ENCODE results near the gene KIFAP3.
A peak's percentile ranks its signal among the peaks of the same experiment; 100 is the strongest.
"Not testable (repeated sequence)": the region's sequence is repeated elsewhere in the genome, so short reads cannot be mapped to it uniquely, and the experiment has no call there.

KIFAP3 gene

GRCh38 chr1:170074250-170075157 lies at the start of gene KIFAP3:
KIFAP3 (minus strand) TSS chr1:170074695; CDS start chr1:170074467, 228 bp downstream.
- DNase-seq, result peak; percentile 94 to 99 (median 98)

- DNase-seq, result no peak
Measured at GRCh38 chr1:170122366-170122765, 47.9 kb upstream of the KIFAP3 start.

GRCh38 chr1:170114906-170115305 lies 40.4 kb upstream of the KIFAP3 start:
- DNase-seq, result no peak

- not testable (repeated sequence) for DNase-seq
Measured at GRCh38 chr1:170113140-170113539, 38.6 kb upstream of the KIFAP3 start.

- DNase-seq, result peak in 1 of 3 experiments; percentile 15
Measured at GRCh38 chr1:170097449-170097948, 23.0 kb upstream of the KIFAP3 start.

GRCh38 chr1:170096806-170097340 lies 22.4 kb upstream of the KIFAP3 start:
- no peak for DNase-seq

GRCh38 chr1:170095976-170096748 lies 21.7 kb upstream of the KIFAP3 start:
- DNase-seq, result no peak

- peak in 2 of 3 experiments; percentile 70 to 81 for DNase-seq
Measured at GRCh38 chr1:170094697-170095616, 20.5 kb upstream of the KIFAP3 start.

GRCh38 chr1:170086399-170087032 lies 12.0 kb upstream of the KIFAP3 start:
- no peak for DNase-seq

- DNase-seq, result no peak
Measured at GRCh38 chr1:170085091-170085490, 10.6 kb upstream of the KIFAP3 start.

- DNase-seq, result no peak
Measured at GRCh38 chr1:170078610-170079189, 4.2 kb upstream of the KIFAP3 start.

GRCh38 chr1:170077926-170078325 lies 3.4 kb upstream of the KIFAP3 start:
- DNase-seq, result no peak

- not testable (repeated sequence) for DNase-seq
Measured at GRCh38 chr1:170076952-170077351, 2.5 kb upstream of the KIFAP3 start.

- no peak for DNase-seq
Measured at GRCh38 chr1:170076199-170076598, 1.7 kb upstream of the KIFAP3 start.

- peak in 1 of 3 experiments; percentile 48 for DNase-seq
Measured at GRCh38 chr1:170075186-170075585, 691 bp upstream of the KIFAP3 start.

- DNase-seq, result peak in 1 of 3 experiments; percentile 75
Measured at GRCh38 chr1:170073893-170074249, 624 bp downstream of the KIFAP3 start.

GRCh38 chr1:170071378-170071777 lies 3.1 kb downstream of the KIFAP3 start:
- DNase-seq, result no peak

- DNase-seq, result no peak
Measured at GRCh38 chr1:170068923-170069322, 5.6 kb downstream of the KIFAP3 start.

GRCh38 chr1:170067253-170067819 lies 7.2 kb downstream of the KIFAP3 start:
- DNase-seq, result no peak

- DNase-seq, result no peak
Measured at GRCh38 chr1:170064821-170065220, 9.7 kb downstream of the KIFAP3 start.
